Stimulated activated naive B cell treated with anti-CD40 and anti-IgM and Interleukin-4, amounts not matched to agents 10 μg/mL and 1 μg/mL and 100 μg/mL, for 72 hours (primary cell): Measurements from ENCODE around the gene PTCD1.
"Not testable (repeated sequence)": the region's sequence is repeated elsewhere in the genome, so short reads cannot be mapped to it uniquely, and the experiment has no call there.

Source experiments
- ATAC-seq, 2 donors: fragments of 150-1000 bp; cut with Tn5 transposase; replicated peaks; 2 replicates each; pipeline ENCODE4 v1.10.0; 2021; ENCODE audit warnings: moderate library complexity in 1 of 2
- DNase-seq: peaks from one replicate; pipeline ENCODE4 v3.0.0; 2021
- H3K27ac Mint-ChIP-seq: one replicate; pipeline ENCODE4 v1.8.0; 2022; ENCODE audit warnings: mild to moderate bottlenecking, mixed read lengths
- H3K27me3 Mint-ChIP-seq, 2 donors: one replicate each; pipeline ENCODE4 v1.8.0; 2022; ENCODE audit warnings: mixed read lengths in 2 of 2
- H3K36me3 Mint-ChIP-seq, 2 donors: one replicate each; pipeline ENCODE4 v1.8.0; 2022; ENCODE audit warnings: mixed read lengths in 2 of 2, mild to moderate bottlenecking in 1 of 2
- H3K4me1 Mint-ChIP-seq, 2 donors: one replicate each; pipeline ENCODE4 v1.8.0; 2022; ENCODE audit warnings: mixed read lengths in 2 of 2, mild to moderate bottlenecking in 1 of 2
- H3K4me3 Mint-ChIP-seq, 2 donors: one replicate each; pipeline ENCODE4 v1.8.0; 2022; ENCODE audit warnings: mild to moderate bottlenecking in 2 of 2, mixed read lengths in 2 of 2, moderate library complexity in 1 of 2
- H3K9me3 Mint-ChIP-seq, 2 donors: one replicate each; pipeline ENCODE4 v1.8.0; 2022; ENCODE audit warnings: mixed read lengths in 2 of 2, mild to moderate bottlenecking in 1 of 2

PTCD1 gene

DNA sequence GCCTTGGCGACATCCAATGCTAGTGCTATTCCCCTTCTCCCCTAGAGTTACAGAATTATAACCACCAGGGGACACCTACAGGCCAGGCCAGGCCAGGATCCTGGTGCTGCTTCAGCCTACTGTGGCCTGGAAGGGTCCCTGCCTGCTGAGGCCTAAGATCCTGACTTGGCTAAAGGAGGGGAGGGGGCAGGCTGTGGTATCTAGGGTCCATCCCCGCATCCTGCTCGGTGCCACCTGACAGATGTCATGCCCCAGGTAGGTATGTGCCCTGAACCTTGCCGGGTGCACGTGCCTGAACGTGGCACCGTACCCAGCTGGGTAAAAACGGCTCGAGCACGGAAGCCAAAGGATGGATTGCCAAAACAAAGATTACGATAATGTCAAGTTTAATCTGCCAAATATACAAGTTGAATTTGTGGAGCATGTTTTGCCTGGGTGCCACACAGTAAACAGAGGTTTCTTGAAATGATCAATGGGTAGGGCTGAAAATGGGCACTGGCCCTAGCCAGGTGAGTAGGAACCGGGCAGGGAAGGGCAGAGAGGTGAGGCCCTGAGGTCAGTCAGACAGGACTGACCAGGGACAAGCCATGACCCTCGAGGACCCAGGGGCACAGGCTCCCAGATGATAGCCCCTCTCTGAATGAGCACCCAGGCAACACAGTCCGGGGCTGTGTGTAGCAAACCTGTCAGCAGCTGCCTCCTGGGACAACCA is 42.8 kb downstream of the PTCD1 start:
- ATAC-seq (no peak), DNase-seq (no peak)
- H3K4me1 Mint-ChIP-seq: peaks cover 34 to 67% of the 10 kb centered on the region in 2 donors
- peak overlapping the region in 1 of 2 donors; percentile 17 for H3K4me3 Mint-ChIP-seq
- H3K9me3 Mint-ChIP-seq: no peaks in the 10 kb centered on the region
- peaks cover 51 to 71% of the 10 kb centered on the region in 2 donors for H3K36me3 Mint-ChIP-seq
- H3K27ac Mint-ChIP-seq: peak overlapping the region; percentile 80
- H3K27me3 Mint-ChIP-seq: no peaks in the 10 kb centered on the region

DNA sequence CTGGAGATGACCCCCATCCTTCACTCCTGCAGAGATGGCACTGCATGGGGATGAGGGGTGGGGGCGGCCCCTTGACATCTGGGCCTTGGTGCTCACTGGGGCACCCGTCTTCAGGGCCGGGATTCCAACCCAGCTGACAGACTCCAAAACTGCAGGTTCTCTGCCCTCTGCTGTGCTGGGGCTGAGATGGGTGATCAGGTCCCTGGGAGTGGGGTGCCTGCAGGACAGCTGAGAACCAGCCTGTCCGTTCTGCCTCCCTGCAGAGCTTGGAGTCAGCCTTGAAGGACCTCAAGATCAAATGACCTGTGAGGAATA is 44.5 kb downstream of the PTCD1 start:
- Mint-ChIP-seq H3K36me3 (peaks cover 46 to 62% of the 10 kb centered on the region in 2 donors), H3K27me3 (no peaks in the 10 kb centered on the region), H3K9me3 (no peaks in the 10 kb centered on the region), H3K4me1 (peaks cover 32 to 68% of the 10 kb centered on the region in 2 donors), H3K4me3 (peak overlapping the region; percentile 41 to 73), H3K27ac (peak overlapping the region; percentile 93)
- ATAC-seq (no peak), DNase-seq (no peak)

DNA sequence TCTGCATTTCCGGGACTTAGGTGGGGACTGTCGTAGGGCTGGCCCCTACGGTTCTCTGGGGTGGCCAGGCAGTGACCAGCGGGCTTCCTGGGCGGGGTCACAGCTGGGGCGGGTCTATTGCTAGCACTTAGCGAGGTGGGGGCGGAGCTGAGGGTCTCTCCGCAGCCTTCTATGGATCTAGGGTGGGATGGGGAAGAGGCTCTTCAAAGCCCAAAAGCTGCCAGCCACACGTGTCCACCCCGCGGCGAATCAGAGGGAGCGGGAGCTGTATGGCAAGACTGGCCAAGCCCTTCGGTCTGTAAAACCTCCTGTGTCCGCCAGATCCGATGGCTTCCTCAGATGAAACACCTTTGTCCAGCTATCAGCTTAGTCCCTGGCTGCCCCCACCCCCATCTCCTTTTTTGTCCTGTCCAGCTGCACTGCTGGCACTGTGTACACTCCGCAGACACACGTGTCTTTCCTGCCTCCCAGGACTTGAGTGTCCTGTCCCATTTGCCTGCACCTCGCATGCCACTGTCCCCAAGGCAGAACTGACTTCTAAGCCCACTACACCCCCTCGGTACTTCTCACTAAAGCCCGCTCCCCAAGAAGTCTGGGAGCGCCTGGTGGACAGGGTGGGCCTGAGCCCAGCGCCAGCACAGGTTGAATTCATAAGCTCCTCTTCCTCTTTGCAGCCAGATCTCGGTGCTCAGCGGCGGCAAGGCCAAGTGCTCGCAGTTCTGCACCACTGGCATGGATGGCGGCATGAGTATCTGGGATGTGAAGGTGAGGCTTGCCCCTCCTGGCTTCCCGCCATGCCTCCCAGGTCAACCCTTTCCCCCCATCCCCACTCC is 45.0 kb downstream of the PTCD1 start:
- peaks cover 44 to 58% of the 10 kb centered on the region in 2 donors for H3K36me3 Mint-ChIP-seq
- H3K4me3 Mint-ChIP-seq: peak overlapping the region; percentile 73 to 79
- DNase-seq (no peak), ATAC-seq (no peak)
- H3K9me3 Mint-ChIP-seq: no peaks in the 10 kb centered on the region
- no peaks in the 10 kb centered on the region for H3K27me3 Mint-ChIP-seq
- H3K27ac Mint-ChIP-seq: peak overlapping the region; percentile 93
- peaks cover 28 to 63% of the 10 kb centered on the region in 2 donors for H3K4me1 Mint-ChIP-seq

DNA sequence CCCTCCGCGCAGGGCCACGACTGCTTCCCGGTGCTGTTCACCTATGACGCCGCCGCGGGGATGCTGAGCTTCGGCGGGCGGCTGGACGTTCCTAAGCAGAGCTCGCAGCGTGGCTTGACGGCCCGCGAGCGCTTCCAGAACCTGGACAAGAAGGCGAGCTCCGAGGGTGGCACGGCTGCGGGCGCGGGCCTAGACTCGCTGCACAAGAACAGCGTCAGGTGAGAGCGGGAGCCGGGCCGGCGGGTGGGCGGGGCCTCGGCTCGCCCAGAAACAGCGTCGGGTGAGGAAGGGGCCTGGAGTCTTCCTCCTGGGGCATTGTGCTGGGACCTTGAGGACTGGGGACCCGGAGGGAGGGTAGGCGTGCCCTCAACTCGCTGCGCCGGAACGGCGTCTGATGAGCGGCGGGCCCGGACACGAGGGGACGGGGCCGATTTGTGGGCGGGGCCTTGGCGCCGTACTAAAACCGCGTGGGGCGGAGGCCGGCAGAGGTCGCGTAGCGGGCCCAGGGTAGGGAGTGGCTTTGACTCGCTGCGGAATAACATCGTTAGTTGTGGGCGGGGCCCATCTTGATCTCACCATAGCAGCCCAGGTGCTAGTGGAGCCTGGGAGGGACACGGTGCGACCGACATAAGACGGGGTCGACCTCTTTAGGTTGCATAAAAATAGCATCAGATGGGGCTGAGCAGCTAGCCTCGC is 45.8 kb downstream of the PTCD1 start:
- H3K36me3 Mint-ChIP-seq: peaks cover 44 to 57% of the 10 kb centered on the region in 2 donors
- ATAC-seq (peak; percentile 83 to 85), DNase-seq (peak; percentile 62)
- no peaks in the 10 kb centered on the region for H3K9me3 Mint-ChIP-seq
- H3K4me1 Mint-ChIP-seq: peaks cover 23 to 58% of the 10 kb centered on the region in 2 donors
- H3K4me3 Mint-ChIP-seq: peak overlapping the region; percentile 73 to 79
- peak overlapping the region; percentile 93 for H3K27ac Mint-ChIP-seq
- no peaks in the 10 kb centered on the region for H3K27me3 Mint-ChIP-seq

DNA sequence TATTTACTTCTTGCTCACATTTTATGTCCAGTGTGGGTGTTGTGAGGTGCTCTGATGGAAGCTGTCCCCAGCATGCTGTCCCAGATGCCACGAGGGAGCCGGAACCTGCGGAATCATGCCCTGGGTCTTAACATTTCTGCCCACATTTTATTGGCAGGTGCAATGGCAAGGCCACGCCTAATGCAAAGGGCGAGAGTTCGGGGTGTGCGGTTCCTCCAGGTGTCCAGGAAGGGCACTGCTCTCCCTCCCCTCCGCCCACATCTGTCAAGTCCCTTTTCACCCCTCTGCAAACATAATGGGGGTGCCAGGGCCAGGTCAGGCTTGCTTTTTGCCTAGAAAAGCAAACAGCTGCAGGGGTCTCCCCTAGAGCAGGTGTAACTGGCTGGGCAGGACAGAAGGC is 46.6 kb downstream of the PTCD1 start:
- H3K4me1 Mint-ChIP-seq: peaks cover 22 to 50% of the 10 kb centered on the region in 2 donors
- peak overlapping the region; percentile 65 for H3K27ac Mint-ChIP-seq
- DNase-seq (no peak), ATAC-seq (no peak)
- H3K36me3 Mint-ChIP-seq: peaks cover 40 to 55% of the 10 kb centered on the region in 2 donors
- peak overlapping the region; percentile 56 to 79 for H3K4me3 Mint-ChIP-seq
- no peaks in the 10 kb centered on the region for H3K27me3 Mint-ChIP-seq
- H3K9me3 Mint-ChIP-seq: no peaks in the 10 kb centered on the region

DNA sequence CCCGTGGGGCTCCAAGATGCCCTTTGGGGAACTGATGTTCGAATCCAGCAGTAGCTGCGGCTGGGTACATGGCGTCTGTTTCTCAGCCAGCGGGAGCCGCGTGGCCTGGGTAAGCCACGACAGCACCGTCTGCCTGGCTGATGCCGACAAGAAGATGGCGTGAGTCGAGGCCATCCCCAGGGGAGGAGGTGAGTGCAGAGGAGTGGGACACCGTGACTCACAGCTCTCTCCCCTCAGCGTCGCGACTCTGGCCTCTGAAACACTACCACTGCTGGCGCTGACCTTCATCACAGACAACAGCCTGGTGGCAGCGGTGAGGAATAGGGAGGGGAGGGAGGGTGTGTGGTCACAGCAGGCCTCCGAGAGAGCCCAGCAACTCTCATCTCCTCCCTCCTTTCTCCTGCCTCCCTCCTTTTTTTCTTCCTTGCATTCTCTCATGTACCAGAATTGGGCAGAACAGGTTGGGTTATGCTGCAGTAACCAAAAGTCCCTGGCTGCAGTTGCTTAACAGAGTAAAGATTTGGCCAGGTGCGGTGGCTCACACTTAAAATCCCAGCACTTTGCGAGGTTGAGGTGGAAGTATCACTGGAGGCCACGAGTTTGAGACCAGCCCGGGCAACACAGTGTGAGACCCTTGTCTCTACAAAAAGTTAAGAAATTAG is 47.5 kb downstream of the PTCD1 start:
- ATAC-seq (no peak), DNase-seq (no peak)
- H3K4me1 Mint-ChIP-seq: peaks cover 19 to 46% of the 10 kb centered on the region in 2 donors
- H3K27me3 Mint-ChIP-seq: no peaks in the 10 kb centered on the region
- H3K27ac Mint-ChIP-seq: no peak overlapping the region
- peak overlapping the region in 1 of 2 donors; percentile 12 for H3K4me3 Mint-ChIP-seq
- no peaks in the 10 kb centered on the region for H3K9me3 Mint-ChIP-seq
- H3K36me3 Mint-ChIP-seq: peaks cover 45 to 59% of the 10 kb centered on the region in 2 donors

DNA sequence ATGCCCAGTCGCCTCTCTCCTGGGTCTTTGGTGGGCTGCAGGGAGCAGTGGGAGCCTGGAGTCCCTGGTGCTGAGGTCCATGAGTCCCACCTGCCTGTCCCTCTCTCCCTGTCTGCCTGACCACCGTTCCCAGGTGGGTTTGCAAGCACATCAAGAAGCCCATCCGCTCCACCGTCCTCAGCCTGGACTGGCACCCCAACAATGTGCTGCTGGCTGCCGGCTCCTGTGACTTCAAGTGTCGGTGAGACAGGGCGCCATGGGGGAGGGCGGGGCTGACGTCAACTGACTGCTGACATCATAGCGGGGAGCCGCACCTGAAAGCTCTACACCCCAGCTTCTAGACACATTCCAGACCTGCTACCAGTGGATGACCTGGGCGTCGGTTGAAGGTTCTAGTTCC is 48.8 kb downstream of the PTCD1 start:
- Mint-ChIP-seq H3K4me1 (peaks cover 19 to 54% of the 10 kb centered on the region in 2 donors), H3K27me3 (no peaks in the 10 kb centered on the region), H3K4me3 (no peak overlapping the region), H3K9me3 (no peaks in the 10 kb centered on the region), H3K36me3 (peaks cover 48 to 59% of the 10 kb centered on the region in 2 donors), H3K27ac (peak overlapping the region; percentile 14)
- DNase-seq: no peak
- ATAC-seq: no peak

DNA sequence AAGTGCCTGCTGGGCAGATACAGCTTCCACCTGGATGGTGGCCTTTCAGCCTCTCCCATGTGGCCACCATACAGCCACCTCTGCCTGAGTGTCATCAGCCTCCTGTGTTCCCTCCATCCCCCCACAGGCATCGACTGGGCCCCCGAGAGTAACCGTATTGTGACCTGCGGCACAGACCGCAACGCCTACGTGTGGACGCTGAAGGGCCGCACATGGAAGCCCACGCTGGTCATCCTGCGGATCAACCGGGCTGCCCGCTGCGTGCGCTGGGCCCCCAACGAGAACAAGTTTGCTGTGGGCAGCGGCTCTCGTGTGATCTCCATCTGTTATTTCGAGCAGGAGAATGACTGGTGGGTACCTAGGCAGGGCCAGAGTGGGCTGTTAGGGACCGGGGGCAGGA is 50.7 kb downstream of the PTCD1 start:
- H3K27ac Mint-ChIP-seq: no peak overlapping the region
- H3K9me3 Mint-ChIP-seq: no peaks in the 10 kb centered on the region
- DNase-seq (no peak), ATAC-seq (no peak)
- no peaks in the 10 kb centered on the region for H3K27me3 Mint-ChIP-seq
- H3K4me1 Mint-ChIP-seq: peaks cover 18 to 58% of the 10 kb centered on the region in 2 donors
- no peak overlapping the region for H3K4me3 Mint-ChIP-seq
- H3K36me3 Mint-ChIP-seq: peaks cover 48 to 51% of the 10 kb centered on the region in 2 donors

DNA sequence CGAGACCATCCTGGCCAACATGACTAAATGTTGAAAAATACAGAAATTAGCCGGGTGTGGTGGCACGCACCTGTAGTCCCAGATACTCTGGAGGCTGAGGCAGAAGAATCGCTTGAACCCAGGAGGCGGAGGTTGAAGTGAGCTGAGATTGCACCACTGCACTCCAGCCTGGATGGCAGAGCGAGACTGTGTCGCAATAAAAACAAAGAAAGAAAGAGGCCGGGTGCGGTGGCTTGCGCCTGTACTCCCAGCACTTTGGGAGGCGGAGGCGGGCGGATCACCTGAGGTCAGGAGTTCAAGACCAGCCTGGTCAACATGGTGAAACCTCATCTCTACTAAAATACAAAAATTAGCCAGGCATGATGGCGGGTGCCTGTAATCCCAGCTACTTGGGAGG is 51.4 kb downstream of the PTCD1 start:
- not testable (repeated sequence) for H3K27me3 Mint-ChIP-seq, ATAC-seq, H3K9me3 Mint-ChIP-seq, DNase-seq, H3K4me3 Mint-ChIP-seq
- H3K4me1 Mint-ChIP-seq: peaks cover 14 to 55% of the 10 kb centered on the region in 2 donors
- H3K36me3 Mint-ChIP-seq: peaks cover 45 to 48% of the 10 kb centered on the region in 2 donors
- H3K27ac Mint-ChIP-seq: peak overlapping the region; percentile 37

DNA sequence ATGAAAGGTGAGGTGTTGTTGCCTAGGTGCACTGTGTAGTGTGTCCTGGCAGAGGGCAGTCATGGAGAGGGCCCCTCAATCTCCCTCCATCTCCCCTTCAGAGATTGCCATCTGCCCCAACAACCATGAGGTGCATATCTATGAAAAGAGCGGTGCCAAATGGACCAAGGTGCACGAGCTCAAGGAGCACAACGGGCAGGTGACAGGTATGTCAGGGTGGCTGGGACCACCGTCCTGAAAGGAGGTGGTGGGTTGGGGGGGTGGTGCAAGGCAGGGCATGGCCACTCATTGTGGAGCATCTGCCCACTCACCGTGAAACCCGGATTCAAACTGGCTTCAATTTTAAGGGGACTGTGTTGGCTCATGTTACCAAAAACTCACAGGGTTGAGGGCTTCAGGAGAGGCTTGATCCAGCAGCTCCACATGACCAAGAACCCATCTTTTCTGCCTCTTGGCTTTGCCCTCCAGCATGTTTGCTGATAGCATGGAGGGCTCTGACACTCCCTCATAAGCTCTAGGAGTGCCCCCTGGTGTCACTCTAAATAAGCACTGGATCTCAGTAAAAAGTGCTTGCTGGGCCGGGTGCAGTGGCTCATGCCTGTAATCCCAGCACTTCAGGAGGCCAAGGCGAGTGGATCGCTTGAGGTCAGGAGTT is 51.9 kb downstream of the PTCD1 start:
- H3K27me3 Mint-ChIP-seq: no peaks in the 10 kb centered on the region
- H3K4me1 Mint-ChIP-seq: peaks cover 12 to 54% of the 10 kb centered on the region in 2 donors
- no peak overlapping the region for H3K4me3 Mint-ChIP-seq
- no peaks in the 10 kb centered on the region for H3K9me3 Mint-ChIP-seq
- no peak for DNase-seq
- H3K36me3 Mint-ChIP-seq: peaks cover 41 to 44% of the 10 kb centered on the region in 2 donors
- ATAC-seq: peak; percentile 50 to 52
- H3K27ac Mint-ChIP-seq: peak overlapping the region; percentile 81

DNA sequence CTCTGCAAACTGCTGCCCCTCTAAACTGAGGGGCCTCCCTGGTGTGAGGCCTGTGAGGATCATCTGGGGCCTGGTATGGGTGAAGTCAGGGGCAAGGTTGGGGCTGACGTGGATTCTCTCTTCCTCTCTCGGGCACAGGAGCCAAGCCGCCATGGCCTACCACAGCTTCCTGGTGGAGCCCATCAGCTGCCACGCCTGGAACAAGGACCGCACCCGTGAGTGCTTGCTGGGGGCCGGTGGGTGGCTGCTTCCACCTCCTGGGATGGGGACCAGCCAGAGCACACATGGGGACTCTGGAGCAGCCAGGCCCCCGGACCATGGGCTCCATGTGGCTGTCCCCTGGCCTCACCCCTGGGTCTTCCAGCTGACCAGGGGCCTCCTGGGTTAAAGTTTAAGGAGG is 53.0 kb downstream of the PTCD1 start:
- H3K4me3 Mint-ChIP-seq: no peak overlapping the region
- peak overlapping the region; percentile 67 for H3K27ac Mint-ChIP-seq
- no peaks in the 10 kb centered on the region for H3K9me3 Mint-ChIP-seq
- peaks cover 23 to 55% of the 10 kb centered on the region in 2 donors for H3K4me1 Mint-ChIP-seq
- H3K36me3 Mint-ChIP-seq: peaks cover 45 to 51% of the 10 kb centered on the region in 2 donors
- no peaks in the 10 kb centered on the region for H3K27me3 Mint-ChIP-seq
- no peak for DNase-seq
- ATAC-seq: no peak

DNA sequence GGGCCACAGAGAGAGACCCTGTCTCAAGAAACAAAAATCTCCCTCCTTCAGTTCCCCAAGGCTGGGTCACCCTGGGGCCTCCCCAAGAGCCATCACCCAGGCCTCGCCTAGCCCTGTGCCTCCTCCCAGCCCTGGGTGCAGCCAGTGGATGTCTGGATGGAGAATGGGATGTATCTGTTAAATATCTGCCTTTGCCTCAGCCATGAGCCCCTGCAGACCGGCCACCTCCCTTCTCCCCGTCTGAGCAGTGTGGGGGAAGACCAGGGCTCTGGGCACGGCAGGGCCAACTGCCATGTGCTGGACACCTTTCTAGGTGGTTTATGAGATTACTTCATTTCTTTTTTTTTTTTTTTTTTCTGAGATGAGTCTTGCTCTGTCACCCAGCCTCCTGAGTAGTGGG is 54.1 kb downstream of the PTCD1 start:
- H3K27me3 Mint-ChIP-seq: no peaks in the 10 kb centered on the region
- ATAC-seq: no peak
- H3K36me3 Mint-ChIP-seq: peaks cover 48 to 57% of the 10 kb centered on the region in 2 donors
- no peak overlapping the region for H3K4me3 Mint-ChIP-seq
- H3K27ac Mint-ChIP-seq: peak overlapping the region; percentile 86
- DNase-seq: no peak
- peaks cover 31 to 65% of the 10 kb centered on the region in 2 donors for H3K4me1 Mint-ChIP-seq
- H3K9me3 Mint-ChIP-seq: no peaks in the 10 kb centered on the region

DNA sequence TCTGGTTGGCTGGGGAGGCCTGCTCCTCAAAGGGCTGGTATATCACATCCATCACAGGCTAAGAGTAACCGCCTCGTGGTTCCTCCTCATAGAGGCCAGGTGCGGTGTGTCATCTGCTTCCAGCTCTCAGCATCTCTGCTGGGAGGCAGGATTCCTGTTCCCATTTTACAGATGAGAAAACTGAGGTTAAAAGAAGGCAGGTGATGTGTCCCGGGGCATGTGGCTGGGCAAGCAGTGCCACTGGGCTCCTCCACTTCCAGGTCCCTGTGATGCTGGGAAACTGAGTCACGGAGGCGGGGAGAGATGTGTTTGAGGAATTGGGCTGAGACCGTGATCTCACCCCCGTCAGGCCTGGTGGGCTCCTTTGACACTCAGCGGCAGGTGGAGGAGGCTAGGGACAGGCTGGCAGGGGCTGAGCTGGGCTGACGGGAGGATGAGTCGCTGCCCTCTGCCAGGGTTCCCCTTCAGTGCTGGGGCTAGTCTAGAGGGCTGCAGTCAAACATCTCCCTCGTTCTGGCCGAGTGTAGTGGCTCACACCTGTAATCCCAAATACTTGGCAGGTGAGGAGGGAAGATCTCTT is 54.7 kb downstream of the PTCD1 start:
- H3K4me3 Mint-ChIP-seq: peak overlapping the region; percentile 17 to 26
- H3K27me3 Mint-ChIP-seq: no peaks in the 10 kb centered on the region
- H3K9me3 Mint-ChIP-seq: no peaks in the 10 kb centered on the region
- peak overlapping the region; percentile 86 for H3K27ac Mint-ChIP-seq
- ATAC-seq (no peak), DNase-seq (no peak)
- peaks cover 52 to 59% of the 10 kb centered on the region in 2 donors for H3K36me3 Mint-ChIP-seq
- peaks cover 36 to 72% of the 10 kb centered on the region in 2 donors for H3K4me1 Mint-ChIP-seq
